Embryonic facial prominence (tissue), 1 donor: ENCODE results near the gene ABCC8.

Source experiments
- DNase-seq: peaks from one replicate; pipeline ENCODE4 v3.0.0-alpha.2; 2016; ENCODE audit errors: extremely low spot score

ABCC8 gene

DNA sequence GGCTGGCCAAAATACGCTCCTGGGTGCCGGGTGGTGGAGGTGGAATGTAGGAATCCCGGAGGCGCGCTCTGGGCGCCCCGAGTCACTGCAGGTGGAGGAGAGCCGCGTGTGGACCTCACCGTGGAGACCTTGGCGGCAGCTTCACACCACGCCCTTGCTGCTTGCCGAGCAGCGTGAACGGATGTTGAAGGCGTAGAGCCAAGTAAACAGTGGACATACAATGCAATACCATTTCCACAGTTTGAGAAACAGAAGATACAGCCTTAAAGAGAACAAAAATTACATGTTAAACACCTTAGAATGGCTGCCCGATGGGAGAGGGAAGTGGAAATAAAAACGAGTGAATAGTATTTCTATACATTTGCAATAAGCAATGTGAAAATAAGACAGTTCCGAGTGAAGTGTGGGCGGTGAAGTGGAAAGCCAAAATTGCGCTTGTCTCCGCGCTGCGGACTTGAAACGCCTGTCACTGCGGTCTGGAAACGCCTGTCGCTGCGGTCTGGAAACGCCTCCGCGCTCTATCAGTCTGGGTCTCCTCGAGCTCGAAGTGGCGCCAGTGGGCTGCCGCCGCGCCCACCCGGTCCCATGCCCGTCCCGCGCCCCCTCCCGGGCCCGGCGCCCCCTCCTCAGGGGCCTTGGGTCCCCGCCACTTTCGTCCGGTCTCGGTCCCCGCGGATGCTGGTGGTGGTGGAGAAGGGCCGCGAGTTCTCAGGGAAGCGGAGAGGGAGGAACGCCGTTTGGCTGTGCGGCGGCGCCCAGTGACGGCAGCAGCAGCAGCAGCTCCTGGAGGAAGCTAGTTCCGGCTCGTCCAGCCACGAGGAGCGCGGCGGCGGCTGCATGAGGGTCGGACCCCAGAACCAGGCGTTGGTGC is 123.5 kb downstream of the ABCC8 start:
- peak; percentile 20 for DNase-seq

- peak; percentile 28 for DNase-seq
These were observed 125.0 kb downstream of the ABCC8 start, which contains the start of gene NCR3LG1 for GRCh38 chr11:17351510-17352176. NCR3LG1 (plus strand) TSS chr11:17351800; CDS start chr11:17351970, 170 bp downstream.

- DNase-seq: no peak
These were observed 125.5 kb downstream of the ABCC8 start for GRCh38 chr11:17351172-17351509.

DNA sequence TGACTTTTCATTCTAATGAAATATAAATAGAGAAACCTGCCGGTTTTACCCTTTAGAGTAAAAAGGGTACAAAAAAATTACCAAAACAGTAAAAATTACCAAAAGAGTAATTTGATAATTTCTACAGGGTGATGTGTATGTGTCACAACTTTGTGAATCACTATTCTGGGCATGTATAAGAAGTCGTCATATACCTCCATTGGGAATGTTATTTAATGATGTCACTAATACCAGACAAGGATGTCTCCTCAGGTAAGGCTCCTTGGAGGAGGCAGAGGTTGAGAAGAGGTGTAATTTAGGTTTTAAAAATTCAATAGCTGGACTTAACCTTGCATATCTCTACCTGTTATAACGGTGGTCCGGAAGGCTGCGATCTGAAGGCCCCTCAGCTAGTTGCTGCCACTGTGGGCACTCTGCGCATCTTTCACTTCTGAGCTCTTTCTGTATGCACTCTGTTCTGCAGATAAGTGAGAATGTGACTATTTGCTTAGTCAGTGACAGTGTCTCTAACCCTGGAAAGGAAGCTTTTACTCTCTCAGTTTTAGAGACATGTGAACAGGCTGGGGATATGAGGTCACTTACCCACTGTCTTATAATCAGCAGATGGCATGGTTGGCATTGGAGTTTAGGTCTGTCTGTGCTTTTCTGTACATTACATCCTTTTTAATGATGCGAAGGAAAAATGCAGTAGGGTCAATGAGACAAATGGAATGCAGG is 126.0 kb downstream of the ABCC8 start:
- DNase-seq: no peak

- DNase-seq: no peak
These were observed 129.0 kb downstream of the ABCC8 start for GRCh38 chr11:17347676-17348075.

DNA sequence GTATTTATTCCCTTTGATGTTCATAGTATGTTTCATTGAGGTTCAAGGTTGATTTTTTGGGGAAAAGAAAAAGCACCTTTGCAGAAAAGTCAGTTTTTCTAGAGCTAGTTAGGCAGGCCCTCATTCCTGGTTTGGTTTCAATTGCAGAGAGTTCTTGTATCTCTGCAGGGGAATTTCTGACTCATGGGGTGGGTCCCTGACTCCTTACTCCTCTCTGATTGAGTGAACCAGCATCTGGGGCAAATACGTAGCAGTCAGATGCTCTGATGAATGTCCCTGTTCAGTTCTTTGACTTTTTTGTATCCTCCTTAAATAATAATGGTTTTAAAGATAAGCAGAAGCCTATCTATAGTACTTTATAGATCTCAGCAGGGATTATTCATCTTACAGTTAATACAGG is 132.7 kb downstream of the ABCC8 start:
- no peak for DNase-seq

GRCh38 chr11:17343257-17343656 is 133.4 kb downstream of the ABCC8 start:
- DNase-seq: no peak
